Cardiac muscle cell (in vitro differentiated cells and primary cell): Measurements from ENCODE around the gene MDH2. TPM values are rescaled to one million over a fixed set of nuclear protein-coding genes. Genes with fewer than 3 reads are reported as not detected.
"Not testable (repeated sequence)": the region's sequence is repeated elsewhere in the genome, so short reads cannot be mapped to it uniquely, and the experiment has no call there.

Source experiments
- DNase-seq, 2 donors: peaks; one replicate each; pipeline versions ENCODE4 v3.0.0 to v3.0.0-alpha.2; 2010 to 2017; ENCODE audit warnings: low read depth in 1 of 2, low spot score in 1 of 2
- H3K27ac ChIP-seq: fragments of 200-600 bp; sonication (generic); 2 replicates; pipeline ENCODE4 v1.5.1; 2016
- H3K27me3 ChIP-seq: fragments of 200-600 bp; sonication (generic); 2 replicates; pipeline ENCODE4 v1.6.0; 2016; ENCODE audit warnings: control low read depth
- H3K36me3 ChIP-seq: fragments of 200-600 bp; sonication (generic); 2 replicates; pipeline ENCODE4 v1.5.1; 2016; ENCODE audit warnings: control low read depth
- H3K4me1 ChIP-seq: fragments of 200-600 bp; sonication (generic); 2 replicates; pipeline ENCODE4 v1.8.1; 2017; ENCODE audit warnings: low read depth, mild to moderate bottlenecking, mixed run types
- H3K4me3 ChIP-seq: fragments of 200-600 bp; sonication (generic); 2 replicates; pipeline ENCODE4 v1.5.1; 2016; ENCODE audit warnings: mild to moderate bottlenecking
- H3K9me3 ChIP-seq: fragments of 200-600 bp; sonication (generic); 2 replicates; pipeline ENCODE4 v1.5.1; 2017; ENCODE audit warnings: low read depth, mild to moderate bottlenecking, control low read depth
- CTCF ChIP-seq: IDR thresholded peaks from 2 replicates; pipeline ENCODE4 v1.5.1; 2012; ENCODE audit warnings: low read depth, mild to moderate bottlenecking, low read length
- polyA plus RNA-seq: library from polyadenylated mRNA; unstranded; fragments of >200 nt; fragmentation: Nextera tagmentation; extraction: Ambion mirVana; gene quantifications from 2 replicates; pipeline ENCODE4 v1.2.1, GENCODE V29; 2016
- total RNA-seq: library from RNA; depleted of rRNA; stranded (reverse); fragments of >200 nt; gene quantifications from 2 replicates; pipeline ENCODE4 v1.2.3, GENCODE V29; 2016

The MDH2 gene
- total and polyA plus RNA-seq, 2 experiments from 2014 or later, result 242 to 632 TPM

GRCh38 chr7:76057103-76057812 lies 9.4 kb downstream of the MDH2 start:
- H3K27me3 ChIP-seq, result no peaks in the 10 kb centered on the region
- H3K27ac ChIP-seq, result no peak overlapping the region
- no peak overlapping the region for H3K4me3 ChIP-seq
- TF ChIP-seq CTCF, result no peak
- no peak for DNase-seq
- no peaks in the 10 kb centered on the region for H3K9me3 ChIP-seq
- H3K4me1 ChIP-seq, result peaks cover 7% of the 10 kb centered on the region
- peaks cover 66% of the 10 kb centered on the region for H3K36me3 ChIP-seq

- Histone ChIP-seq H3K27ac (no peak overlapping the region), H3K27me3 (no peaks in the 10 kb centered on the region), H3K9me3 (no peaks in the 10 kb centered on the region), H3K4me3 (no peak overlapping the region), H3K36me3 (peaks cover 69% of the 10 kb centered on the region), H3K4me1 (peaks cover 5% of the 10 kb centered on the region)
- DNase-seq, result no peak
- no peak for TF ChIP-seq CTCF
Measured at GRCh38 chr7:76057813-76058145, 9.9 kb downstream of the MDH2 start.

- not testable (repeated sequence) for H3K4me1 ChIP-seq, H3K4me3 ChIP-seq, H3K27ac ChIP-seq, H3K9me3 ChIP-seq, H3K27me3 ChIP-seq, DNase-seq
- peaks cover 75% of the 10 kb centered on the region for H3K36me3 ChIP-seq
Measured at GRCh38 chr7:76058745-76059144, 10.8 kb downstream of the MDH2 start.

GRCh38 chr7:76060842-76061241 lies 12.9 kb downstream of the MDH2 start:
- H3K27ac ChIP-seq, result no peak overlapping the region
- peaks cover 79% of the 10 kb centered on the region for H3K36me3 ChIP-seq
- H3K4me1 ChIP-seq, result no peaks in the 10 kb centered on the region
- H3K27me3 ChIP-seq, result no peaks in the 10 kb centered on the region
- no peak for TF ChIP-seq CTCF
- H3K9me3 ChIP-seq, result no peaks in the 10 kb centered on the region
- DNase-seq, result no peak
- H3K4me3 ChIP-seq, result no peak overlapping the region

GRCh38 chr7:76062254-76062653 lies 14.3 kb downstream of the MDH2 start:
- Histone ChIP-seq H3K9me3 (no peaks in the 10 kb centered on the region), H3K36me3 (peaks cover 74% of the 10 kb centered on the region), H3K27me3 (no peaks in the 10 kb centered on the region), H3K4me1 (peaks cover 7% of the 10 kb centered on the region), H3K27ac (no peak overlapping the region), H3K4me3 (no peak overlapping the region)
- DNase-seq, result no peak
- no peak for TF ChIP-seq CTCF

- H3K4me1 ChIP-seq, result peaks cover 14% of the 10 kb centered on the region
- no peak overlapping the region for H3K4me3 ChIP-seq
- no peak for DNase-seq
- no peak overlapping the region for H3K27ac ChIP-seq
- H3K27me3 ChIP-seq, result no peaks in the 10 kb centered on the region
- no peak for TF ChIP-seq CTCF
- peaks cover 65% of the 10 kb centered on the region for H3K36me3 ChIP-seq
- no peaks in the 10 kb centered on the region for H3K9me3 ChIP-seq
Measured at GRCh38 chr7:76063114-76063513, 15.2 kb downstream of the MDH2 start.
